ENCODE measurements around the gene SCML1.
"Not testable (repeated sequence)": the region's sequence is repeated elsewhere in the genome, so short reads cannot be mapped to it uniquely, and the experiment has no call there.

SCML1 gene

DNA sequence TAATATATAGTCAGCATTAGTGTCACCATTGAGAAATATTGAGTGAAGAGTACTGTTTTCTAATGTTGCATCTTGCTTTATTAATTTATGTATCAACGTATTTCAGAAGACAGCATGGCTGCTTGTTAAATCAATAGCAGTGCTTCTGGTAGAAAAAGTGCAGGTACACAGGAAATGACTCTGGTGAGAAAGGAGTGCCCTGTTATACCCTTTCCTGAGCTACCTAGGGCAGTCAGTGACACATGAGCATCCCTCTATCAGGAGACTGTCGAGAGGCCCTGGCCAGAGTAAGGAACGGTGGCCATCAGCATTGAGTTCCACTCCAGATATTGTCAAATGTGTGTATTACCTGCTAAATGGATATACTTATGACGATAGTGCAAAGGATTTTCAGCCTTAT is 42.1 kb downstream of the SCML1 start:
- no peaks in the 10 kb centered on the region for H3K36me3 ChIP-seq (ENCODE audit: control insufficient read depth, insufficient read depth, low read length)
- TF ChIP-seq, protein P1, sequence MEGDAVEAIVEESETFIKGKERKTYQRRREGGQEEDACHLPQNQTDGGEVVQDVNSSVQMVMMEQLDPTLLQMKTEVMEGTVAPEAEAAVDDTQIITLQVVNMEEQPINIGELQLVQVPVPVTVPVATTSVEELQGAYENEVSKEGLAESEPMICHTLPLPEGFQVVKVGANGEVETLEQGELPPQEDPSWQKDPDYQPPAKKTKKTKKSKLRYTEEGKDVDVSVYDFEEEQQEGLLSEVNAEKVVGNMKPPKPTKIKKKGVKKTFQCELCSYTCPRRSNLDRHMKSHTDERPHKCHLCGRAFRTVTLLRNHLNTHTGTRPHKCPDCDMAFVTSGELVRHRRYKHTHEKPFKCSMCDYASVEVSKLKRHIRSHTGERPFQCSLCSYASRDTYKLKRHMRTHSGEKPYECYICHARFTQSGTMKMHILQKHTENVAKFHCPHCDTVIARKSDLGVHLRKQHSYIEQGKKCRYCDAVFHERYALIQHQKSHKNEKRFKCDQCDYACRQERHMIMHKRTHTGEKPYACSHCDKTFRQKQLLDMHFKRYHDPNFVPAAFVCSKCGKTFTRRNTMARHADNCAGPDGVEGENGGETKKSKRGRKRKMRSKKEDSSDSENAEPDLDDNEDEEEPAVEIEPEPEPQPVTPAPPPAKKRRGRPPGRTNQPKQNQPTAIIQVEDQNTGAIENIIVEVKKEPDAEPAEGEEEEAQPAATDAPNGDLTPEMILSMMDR (IDR thresholded peaks at IDR 0.05; ENCODE audit: insufficient read depth, low read length, poor library complexity, severe bottlenecking), result no peak
- H3K4me3 ChIP-seq (replicated peaks; ENCODE audit: low read depth, low read length), result no peak overlapping the region
- DNase-seq (ENCODE audit: extremely low read depth, insufficient read length), result no peak
- H3K27me3 ChIP-seq (replicated peaks; ENCODE audit: control insufficient read depth, insufficient read depth, low read length), result no peaks in the 10 kb centered on the region

- H3K27me3 ChIP-seq (replicated peaks; ENCODE audit: control insufficient read depth, insufficient read depth, low read length); DNase-seq (ENCODE audit: extremely low read depth, insufficient read length); H3K4me3 ChIP-seq (replicated peaks; ENCODE audit: low read depth, low read length); H3K36me3 ChIP-seq (ENCODE audit: control insufficient read depth, insufficient read depth, low read length): not testable (repeated sequence)
These were observed 49.5 kb downstream of the SCML1 start for GRCh38 chrX:17786554-17787347.

DNA sequence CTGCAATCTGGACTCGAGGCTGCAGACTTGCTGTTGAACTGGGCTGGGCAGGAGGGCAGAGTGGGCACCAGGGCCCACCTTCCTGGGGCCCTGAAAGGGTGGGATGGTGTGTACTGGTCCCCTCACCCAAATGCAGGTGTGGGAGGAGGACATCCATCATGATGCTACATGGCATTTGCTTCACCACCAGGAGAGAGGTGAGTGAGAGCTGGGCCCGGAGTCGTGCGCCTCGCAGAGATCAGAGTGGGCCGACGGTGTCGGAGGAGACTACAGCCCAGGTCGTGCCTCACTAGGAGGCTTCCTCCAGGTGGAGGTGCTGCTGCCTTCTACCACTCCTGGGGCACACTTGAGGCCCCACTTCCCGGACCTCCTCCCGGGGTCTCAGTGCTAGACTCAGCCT is 50.3 kb downstream of the SCML1 start:
- no peak for DNase-seq (ENCODE audit: extremely low read depth, insufficient read length)
- TF ChIP-seq, protein P1 (IDR thresholded peaks at IDR 0.05; ENCODE audit: insufficient read depth, low read length, poor library complexity, severe bottlenecking), result no peak

GRCh38 chrX:17788439-17788838 is 51.1 kb downstream of the SCML1 start:
- no peaks in the 10 kb centered on the region for H3K36me3 ChIP-seq (ENCODE audit: control insufficient read depth, insufficient read depth, low read length)
- no peak for DNase-seq (ENCODE audit: extremely low read depth, insufficient read length)
- H3K27me3 ChIP-seq (replicated peaks; ENCODE audit: control insufficient read depth, insufficient read depth, low read length), result no peaks in the 10 kb centered on the region
- TF ChIP-seq, protein P1 (IDR thresholded peaks at IDR 0.05; ENCODE audit: insufficient read depth, low read length, poor library complexity, severe bottlenecking), result peak; percentile 82
- no peak overlapping the region for H3K4me3 ChIP-seq (replicated peaks; ENCODE audit: low read depth, low read length)

More for the DNA sequence above, 50.3 kb downstream of the SCML1 start:
- Histone ChIP-seq H3K4me3 (replicated peaks; ENCODE audit: low read depth, low read length) (no peak overlapping the region), H3K36me3 (ENCODE audit: control insufficient read depth, insufficient read depth, low read length) (no peaks in the 10 kb centered on the region), H3K27me3 (replicated peaks; ENCODE audit: control insufficient read depth, insufficient read depth, low read length) (no peaks in the 10 kb centered on the region)

- no peaks in the 10 kb centered on the region; the same call in 1 of the 2 replicates for H3K27me3 ChIP-seq (replicated peaks; ENCODE audit: control insufficient read depth, insufficient read depth, low read length)
- TF ChIP-seq, protein P1 (IDR thresholded peaks at IDR 0.05; ENCODE audit: insufficient read depth, low read length, poor library complexity, severe bottlenecking), result no peak
- no peaks in the 10 kb centered on the region for H3K36me3 ChIP-seq (ENCODE audit: control insufficient read depth, insufficient read depth, low read length)
- H3K4me3 ChIP-seq (replicated peaks; ENCODE audit: low read depth, low read length), result no peak overlapping the region
- DNase-seq (ENCODE audit: extremely low read depth, insufficient read length), result no peak
These were observed 51.8 kb downstream of the SCML1 start for GRCh38 chrX:17788956-17789562.

GRCh38 chrX:17792826-17793225 is 55.5 kb downstream of the SCML1 start:
- H3K36me3 ChIP-seq (ENCODE audit: control insufficient read depth, insufficient read depth, low read length), result no peaks in the 10 kb centered on the region
- DNase-seq (ENCODE audit: extremely low read depth, insufficient read length), result no peak
- TF ChIP-seq, protein P1 (IDR thresholded peaks at IDR 0.05; ENCODE audit: insufficient read depth, low read length, poor library complexity, severe bottlenecking), result no peak
- H3K27me3 ChIP-seq (replicated peaks; ENCODE audit: control insufficient read depth, insufficient read depth, low read length), result no peaks in the 10 kb centered on the region; the same call in 1 of the 2 replicates
- H3K4me3 ChIP-seq (replicated peaks; ENCODE audit: low read depth, low read length), result no peak overlapping the region

All from GM06990 (cell line).